Measurements from ENCODE around the gene PACRG. TPM values are rescaled to one million over a fixed set of nuclear protein-coding genes. Genes with fewer than 3 reads are reported as not detected.

Gene PACRG
- polyA plus RNA-seq, 3 donors, result not detected

DNA sequence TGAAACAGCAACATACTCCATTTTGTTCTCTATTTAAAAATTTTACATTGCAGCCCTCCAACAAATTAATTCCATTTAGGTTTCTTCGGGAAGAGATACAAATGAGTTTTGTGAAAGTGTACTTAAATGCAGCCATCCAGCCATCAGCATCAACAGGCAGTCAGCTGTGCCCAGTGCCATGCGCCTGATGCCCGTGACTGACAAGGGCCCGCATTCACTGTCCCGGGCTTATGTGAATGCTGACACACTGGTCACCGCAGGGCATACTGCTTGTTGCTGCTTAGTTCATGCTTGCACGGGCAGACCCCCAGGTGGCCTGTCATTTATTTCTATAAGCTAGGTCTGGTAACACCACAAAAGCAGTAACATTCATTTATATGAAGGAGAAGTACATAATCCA, 461.8 kb downstream of the PACRG start:
- no peaks in the 10 kb centered on the region for H3K27me3 ChIP-seq (ENCODE audit: control insufficient read depth in 2 of 2, insufficient read depth in 2 of 2, low read length in 2 of 2)
- Mint-ChIP-seq H3K4me3 (no peak overlapping the region), H3K9me3 (peaks cover 0 to 4% (median 0%) of the 10 kb centered on the region in 7 donors), H3K36me3 (no peaks in the 10 kb centered on the region), H3K27me3 (ENCODE audit: low read depth in 3 of 3) (peaks cover 2 to 5% (median 3%) of the 10 kb centered on the region in 3 donors), H3K27ac (no peak overlapping the region), H3K4me1 (peaks cover 3% of the 10 kb centered on the region)
- no peak overlapping the region for H3K4me2 ChIP-seq (replicated peaks; ENCODE audit: extremely low read depth, low read length, poor library complexity, severe bottlenecking)
- DNase-seq, result no peak
- no peaks in the 10 kb centered on the region for H4K20me1 ChIP-seq (ENCODE audit: insufficient read depth, low read length)
- H3K27ac ChIP-seq (ENCODE audit: low read depth in 1 of 2, low read length in 2 of 2), result no peak overlapping the region
- no peaks in the 10 kb centered on the region for H3K9me3 ChIP-seq (replicated peaks in 1 of 2; ENCODE audit: control insufficient read depth in 1 of 2, insufficient read depth in 1 of 2, low read length in 2 of 2)
- TF ChIP-seq, protein P1, sequence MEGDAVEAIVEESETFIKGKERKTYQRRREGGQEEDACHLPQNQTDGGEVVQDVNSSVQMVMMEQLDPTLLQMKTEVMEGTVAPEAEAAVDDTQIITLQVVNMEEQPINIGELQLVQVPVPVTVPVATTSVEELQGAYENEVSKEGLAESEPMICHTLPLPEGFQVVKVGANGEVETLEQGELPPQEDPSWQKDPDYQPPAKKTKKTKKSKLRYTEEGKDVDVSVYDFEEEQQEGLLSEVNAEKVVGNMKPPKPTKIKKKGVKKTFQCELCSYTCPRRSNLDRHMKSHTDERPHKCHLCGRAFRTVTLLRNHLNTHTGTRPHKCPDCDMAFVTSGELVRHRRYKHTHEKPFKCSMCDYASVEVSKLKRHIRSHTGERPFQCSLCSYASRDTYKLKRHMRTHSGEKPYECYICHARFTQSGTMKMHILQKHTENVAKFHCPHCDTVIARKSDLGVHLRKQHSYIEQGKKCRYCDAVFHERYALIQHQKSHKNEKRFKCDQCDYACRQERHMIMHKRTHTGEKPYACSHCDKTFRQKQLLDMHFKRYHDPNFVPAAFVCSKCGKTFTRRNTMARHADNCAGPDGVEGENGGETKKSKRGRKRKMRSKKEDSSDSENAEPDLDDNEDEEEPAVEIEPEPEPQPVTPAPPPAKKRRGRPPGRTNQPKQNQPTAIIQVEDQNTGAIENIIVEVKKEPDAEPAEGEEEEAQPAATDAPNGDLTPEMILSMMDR (IDR thresholded peaks at IDR 0.05), result no peak
- 100% methylated on average over 5 of the region's 7 CpGs for WGBS (ENCODE audit: insufficient coverage)
- H3K9ac ChIP-seq (ENCODE audit: insufficient read depth, low read length, poor library complexity, severe bottlenecking), result no peak overlapping the region
- H3K4me3 ChIP-seq (replicated peaks in 1 of 3; ENCODE audit: low read depth in 2 of 3, low read length in 3 of 3), result no peak overlapping the region
- H2AFZ ChIP-seq (ENCODE audit: insufficient read depth, low read depth, low read length, poor library complexity, severe bottlenecking), result no peak overlapping the region
- H3K4me1 ChIP-seq (ENCODE audit: control insufficient read depth in 1 of 2, insufficient read depth in 2 of 2, low read length in 2 of 2), result no peaks in the 10 kb centered on the region
- H3K79me2 ChIP-seq (ENCODE audit: insufficient read depth, low read length), result no peaks in the 10 kb centered on the region
- intact Hi-C loops (cut with micrococcal nuclease), result no loop called here
- H3K36me3 ChIP-seq (replicated peaks in 1 of 2; ENCODE audit: control insufficient read depth in 1 of 2, insufficient read depth in 2 of 2, low read length in 2 of 2), result no peaks in the 10 kb centered on the region

DNA sequence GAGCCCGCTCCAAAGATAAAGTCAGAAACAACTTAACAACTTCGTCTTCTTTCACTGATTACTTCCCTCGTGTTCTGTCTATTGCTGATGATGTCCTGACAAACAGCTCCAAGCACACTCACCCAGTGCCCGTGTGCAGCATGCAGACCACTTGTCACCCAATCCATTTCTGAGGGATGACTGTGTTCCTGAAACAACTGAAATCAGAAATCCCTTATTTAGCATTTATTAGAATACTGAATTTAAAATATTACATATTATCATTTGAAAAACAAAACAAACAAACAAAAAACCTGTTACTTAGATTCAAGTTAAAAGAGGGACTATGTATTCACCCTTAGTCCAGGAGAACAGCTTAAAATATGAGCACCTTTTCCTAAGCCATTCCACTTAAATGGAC, 463.0 kb downstream of the PACRG start:
- DNase-seq, result no peak
- H3K4me3 Mint-ChIP-seq, result no peak overlapping the region

More for the DNA sequence above, 463.0 kb downstream of the PACRG start:
- Mint-ChIP-seq H3K27ac (no peak overlapping the region), H3K9me3 (peaks cover 0 to 4% (median 0%) of the 10 kb centered on the region in 7 donors), H3K4me1 (peaks cover 3% of the 10 kb centered on the region), H3K36me3 (no peaks in the 10 kb centered on the region), H3K27me3 (ENCODE audit: low read depth in 3 of 3) (peaks cover 3 to 6% (median 4%) of the 10 kb centered on the region in 3 donors)
- H4K20me1 ChIP-seq (ENCODE audit: insufficient read depth, low read length), result no peaks in the 10 kb centered on the region
- H3K27ac ChIP-seq (ENCODE audit: low read depth in 1 of 2, low read length in 2 of 2), result no peak overlapping the region
- TF ChIP-seq, protein P1 (IDR thresholded peaks at IDR 0.05), result no peak
- no peaks in the 10 kb centered on the region for H3K27me3 ChIP-seq (ENCODE audit: control insufficient read depth in 2 of 2, insufficient read depth in 2 of 2, low read length in 2 of 2)
- H3K9ac ChIP-seq (ENCODE audit: insufficient read depth, low read length, poor library complexity, severe bottlenecking), result no peak overlapping the region
- H3K4me1 ChIP-seq (ENCODE audit: control insufficient read depth in 1 of 2, insufficient read depth in 2 of 2, low read length in 2 of 2), result no peaks in the 10 kb centered on the region
- H3K36me3 ChIP-seq (replicated peaks in 1 of 2; ENCODE audit: control insufficient read depth in 1 of 2, insufficient read depth in 2 of 2, low read length in 2 of 2), result no peaks in the 10 kb centered on the region
- no peaks in the 10 kb centered on the region for H3K79me2 ChIP-seq (ENCODE audit: insufficient read depth, low read length)
- H2AFZ ChIP-seq (ENCODE audit: insufficient read depth, low read depth, low read length, poor library complexity, severe bottlenecking), result no peak overlapping the region
- no peak overlapping the region for H3K4me2 ChIP-seq (replicated peaks; ENCODE audit: extremely low read depth, low read length, poor library complexity, severe bottlenecking)
- WGBS (ENCODE audit: insufficient coverage), result no CpG with 5 or more reads among the region's 4 CpGs
- no peaks in the 10 kb centered on the region for H3K9me3 ChIP-seq (replicated peaks in 1 of 2; ENCODE audit: control insufficient read depth in 1 of 2, insufficient read depth in 1 of 2, low read length in 2 of 2)
- no peak overlapping the region for H3K4me3 ChIP-seq (replicated peaks in 1 of 3; ENCODE audit: low read depth in 2 of 3, low read length in 3 of 3)
- intact Hi-C loops (cut with micrococcal nuclease), result no loop called here
